Calu3 (cell line): ENCODE data around the gene ARSG. TPM values are rescaled to one million over a fixed set of nuclear protein-coding genes. Genes with fewer than 3 reads are reported as not detected.

Source experiments
- BruUV-seq: library from RNA; stranded (reverse); fragments of 400-500 nt; replicated peaks from 2 replicates; lab custom pipeline; 2021; lab: Mats Ljungman, UMichigan
- CTCF ChIA-PET: fragments of 300-600 bp; sonication (Branson Sonifier 250); formaldehyde crosslinking; loops from one replicate; lab custom pipeline; 2022; ENCODE audit warnings: antibody characterized with exemption; lab: Charles Lee
- DNase-seq: peaks from one replicate; pipeline ENCODE4 v3.0.0; 2022
- H3K27ac Mint-ChIP-seq: one replicate; pipeline ENCODE4 v1.8.0; 2022; ENCODE audit warnings: mixed read lengths; ENCODE audit not compliant: unreplicated experiment
- H3K27me3 Mint-ChIP-seq: one replicate; pipeline ENCODE4 v1.8.0; 2022; ENCODE audit warnings: mixed read lengths; ENCODE audit not compliant: unreplicated experiment
- H3K36me3 Mint-ChIP-seq: one replicate; pipeline ENCODE4 v1.8.0; 2022; ENCODE audit warnings: mild to moderate bottlenecking, moderate library complexity, mixed read lengths; ENCODE audit not compliant: insufficient read depth, unreplicated experiment
- H3K4me1 Mint-ChIP-seq: one replicate; pipeline ENCODE4 v1.8.0; 2022; ENCODE audit warnings: mild to moderate bottlenecking, low read depth, mixed read lengths; ENCODE audit not compliant: unreplicated experiment
- H3K4me3 Mint-ChIP-seq: one replicate; pipeline ENCODE4 v1.8.0; 2022; ENCODE audit warnings: mild to moderate bottlenecking, low read depth, moderate library complexity, mixed read lengths; ENCODE audit not compliant: unreplicated experiment
- H3K9me3 Mint-ChIP-seq: one replicate; pipeline ENCODE4 v1.8.0; 2022; ENCODE audit warnings: low read depth, mixed read lengths; ENCODE audit not compliant: unreplicated experiment
- intact Hi-C: fragments of 100-400 bp; cut with micrococcal nuclease; formaldehyde crosslinking; loops from one replicate; pipeline ENCODE4 v1.10.0; 2022; ENCODE audit not compliant: unreplicated experiment
- total RNA-seq: library from RNA; stranded (reverse); gene quantifications from 2 replicates; pipeline ENCODE4 v1.2.3, GENCODE V29; 2022
- TF ChIP-seq, protein P1 (sequence below): fragments of 200-600 bp; IDR thresholded peaks from one replicate; pipeline ENCODE4 v1.8.0; 2022; ENCODE audit warnings: antibody characterized with exemption; ENCODE audit not compliant: unreplicated experiment

Gene ARSG
- total RNA-seq, 1 experiment from 2014 or later: 1.4 TPM

- H3K4me3 Mint-ChIP-seq: no peak overlapping the region
- H3K27ac Mint-ChIP-seq: no peak overlapping the region
- H3K36me3 Mint-ChIP-seq: peaks cover 33% of the 10 kb centered on the region
Observed at GRCh38 chr17:68443972-68444464, 152.7 kb downstream of the ARSG start.

DNA sequence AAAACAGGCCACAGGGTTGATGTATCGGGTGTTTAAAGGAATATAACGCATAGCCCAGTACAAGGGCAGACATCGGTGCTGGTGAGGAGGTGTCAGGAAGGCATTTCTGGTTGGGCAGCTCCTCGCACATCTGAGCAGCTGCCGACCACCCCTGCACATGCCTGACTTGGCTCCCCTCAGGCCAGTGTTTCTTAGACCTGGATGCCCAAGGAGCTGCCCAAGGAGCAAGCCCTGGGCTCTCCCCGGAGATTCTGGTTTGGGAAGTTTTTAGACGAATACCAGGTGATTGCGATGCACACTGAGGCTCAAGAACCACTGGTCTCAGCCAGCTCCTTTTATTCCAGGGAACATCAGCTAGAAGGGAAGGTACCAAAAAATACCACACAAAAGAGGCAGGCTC is 154.4 kb downstream of the ARSG start:
- H3K36me3 Mint-ChIP-seq: peaks cover 42% of the 10 kb centered on the region
- H3K27ac Mint-ChIP-seq: no peak overlapping the region
- no peaks in the 10 kb centered on the region for H3K27me3 Mint-ChIP-seq
- CTCF ChIA-PET: interaction anchor here (0.7 kb wide), 1 partner anchor 530 kb away, joined by 3 read pairs; no protein-coding TSS in a partner anchor
- TF ChIP-seq, protein P1, sequence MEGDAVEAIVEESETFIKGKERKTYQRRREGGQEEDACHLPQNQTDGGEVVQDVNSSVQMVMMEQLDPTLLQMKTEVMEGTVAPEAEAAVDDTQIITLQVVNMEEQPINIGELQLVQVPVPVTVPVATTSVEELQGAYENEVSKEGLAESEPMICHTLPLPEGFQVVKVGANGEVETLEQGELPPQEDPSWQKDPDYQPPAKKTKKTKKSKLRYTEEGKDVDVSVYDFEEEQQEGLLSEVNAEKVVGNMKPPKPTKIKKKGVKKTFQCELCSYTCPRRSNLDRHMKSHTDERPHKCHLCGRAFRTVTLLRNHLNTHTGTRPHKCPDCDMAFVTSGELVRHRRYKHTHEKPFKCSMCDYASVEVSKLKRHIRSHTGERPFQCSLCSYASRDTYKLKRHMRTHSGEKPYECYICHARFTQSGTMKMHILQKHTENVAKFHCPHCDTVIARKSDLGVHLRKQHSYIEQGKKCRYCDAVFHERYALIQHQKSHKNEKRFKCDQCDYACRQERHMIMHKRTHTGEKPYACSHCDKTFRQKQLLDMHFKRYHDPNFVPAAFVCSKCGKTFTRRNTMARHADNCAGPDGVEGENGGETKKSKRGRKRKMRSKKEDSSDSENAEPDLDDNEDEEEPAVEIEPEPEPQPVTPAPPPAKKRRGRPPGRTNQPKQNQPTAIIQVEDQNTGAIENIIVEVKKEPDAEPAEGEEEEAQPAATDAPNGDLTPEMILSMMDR: no peak
- DNase-seq: no peak
- intact Hi-C loops: no loop called here
- no peak overlapping the region for H3K4me3 Mint-ChIP-seq
- no TSS peak for BruUV-seq
- no peaks in the 10 kb centered on the region for H3K4me1 Mint-ChIP-seq
- H3K9me3 Mint-ChIP-seq: no peaks in the 10 kb centered on the region

More at GRCh38 chr17:68443972-68444464, 152.7 kb downstream of the ARSG start:
- intact Hi-C loops: no loop called here
- Mint-ChIP-seq H3K27me3 (no peaks in the 10 kb centered on the region), H3K4me1 (no peaks in the 10 kb centered on the region), H3K9me3 (no peaks in the 10 kb centered on the region)
- TF ChIP-seq, protein P1: no peak
- no TSS peak for BruUV-seq
- DNase-seq: no peak
- CTCF ChIA-PET: no interaction called here

DNA sequence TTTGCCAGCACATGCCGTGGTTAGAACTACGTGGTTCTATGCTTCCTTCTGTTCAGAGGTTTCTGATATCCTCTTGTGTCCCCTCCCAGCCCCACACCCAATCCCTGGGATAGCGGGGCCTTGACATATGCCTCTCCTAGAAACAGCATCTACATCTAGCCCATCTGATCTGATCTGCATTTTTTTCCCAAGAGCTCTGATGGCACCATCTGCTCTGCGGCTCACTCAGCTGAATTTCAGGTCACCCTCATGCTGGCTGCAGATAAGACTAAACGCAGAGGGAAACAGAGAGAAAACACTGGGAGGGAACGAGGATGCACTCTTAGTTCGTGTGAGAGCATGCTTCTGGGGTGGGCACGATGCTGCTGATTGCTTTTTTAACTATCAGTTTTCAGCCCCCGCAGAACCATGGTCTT is 155.3 kb downstream of the ARSG start:
- no peak overlapping the region for H3K27ac Mint-ChIP-seq
- intact Hi-C loops: no loop called here
- no peaks in the 10 kb centered on the region for H3K27me3 Mint-ChIP-seq
- CTCF ChIA-PET: interaction anchor here (0.6 kb wide), 1 partner anchor 18 kb away, joined by 3 read pairs; no protein-coding TSS in a partner anchor
- no peak for DNase-seq
- peaks cover 40% of the 10 kb centered on the region for H3K36me3 Mint-ChIP-seq
- TF ChIP-seq, protein P1: no peak
- H3K9me3 Mint-ChIP-seq: no peaks in the 10 kb centered on the region
- H3K4me3 Mint-ChIP-seq: no peak overlapping the region
- H3K4me1 Mint-ChIP-seq: no peaks in the 10 kb centered on the region
- BruUV-seq: no TSS peak

- CTCF ChIA-PET: no interaction called here
- no TSS peak for BruUV-seq
- Mint-ChIP-seq H3K4me1 (no peaks in the 10 kb centered on the region), H3K4me3 (no peak overlapping the region), H3K27ac (no peak overlapping the region), H3K9me3 (no peaks in the 10 kb centered on the region), H3K36me3 (peaks cover 26% of the 10 kb centered on the region), H3K27me3 (no peaks in the 10 kb centered on the region)
- no peak for DNase-seq
- TF ChIP-seq, protein P1: no peak
- intact Hi-C loops: no loop called here
Observed at GRCh38 chr17:68449021-68449739, 157.9 kb downstream of the ARSG start.
